Liver (tissue), 9 donors: ENCODE data around the gene SCN1B. TPM values are rescaled to one million over a fixed set of nuclear protein-coding genes. Genes with fewer than 3 reads are reported as not detected.

Experiments
- DNase-seq: peaks from one replicate; pipeline ENCODE4 v3.0.0-alpha.2; 2017; ENCODE audit warnings: low spot score
- H3K27ac ChIP-seq, 2 donors: one replicate each; pipeline ENCODE4 v1.7.0; 2013; ENCODE audit warnings: inconsistent platforms in 2 of 2, low read length in 2 of 2, control low read depth in 1 of 2, low read depth in 1 of 2, mild to moderate bottlenecking in 1 of 2
- H3K27me3 ChIP-seq, 4 donors: one replicate each; pipeline versions ENCODE4 v1.6.1 to v1.7.0; 2013; ENCODE audit warnings: low read length in 3 of 4, inconsistent platforms in 1 of 4, mild to moderate bottlenecking in 1 of 4, moderate library complexity in 1 of 4; ENCODE audit not compliant: control insufficient read depth in 4 of 4, insufficient read depth in 4 of 4
- H3K36me3 ChIP-seq, 4 donors: one replicate each; pipeline versions ENCODE4 v1.6.1 to v1.7.0; 2013; ENCODE audit warnings: low read length in 3 of 4, mild to moderate bottlenecking in 3 of 4, low read depth in 1 of 4, moderate library complexity in 1 of 4; ENCODE audit not compliant: control insufficient read depth in 4 of 4, insufficient read depth in 3 of 4
- H3K4me1 ChIP-seq, 4 donors: one replicate each; pipeline versions ENCODE4 v1.6.1 to v1.7.0; 2013; ENCODE audit warnings: low read length in 3 of 4, mild to moderate bottlenecking in 3 of 4, moderate library complexity in 1 of 4; ENCODE audit not compliant: control insufficient read depth in 4 of 4, insufficient read depth in 4 of 4
- H3K4me3 ChIP-seq, 3 donors: one replicate each; pipeline versions ENCODE4 v1.6.1 to v1.7.0; 2013; ENCODE audit warnings: low read length in 3 of 3, control low read depth in 1 of 3, low read depth in 1 of 3, mild to moderate bottlenecking in 1 of 3
- H3K9ac ChIP-seq, 2 donors: one replicate each; pipeline ENCODE4 v1.7.0; 2013; ENCODE audit warnings: low read length in 2 of 2, mild to moderate bottlenecking in 2 of 2, moderate library complexity in 2 of 2, control low read depth in 1 of 2, low read depth in 1 of 2
- H3K9me3 ChIP-seq, 4 donors: one replicate each; pipeline versions ENCODE4 v1.6.1 to v1.7.0; 2013; ENCODE audit warnings: low read length in 3 of 4; ENCODE audit not compliant: control insufficient read depth in 4 of 4
- ATF3 ChIP-seq: IDR thresholded peaks from 2 replicates; pipeline ENCODE4 v1.6.1; 2016; ENCODE audit warnings: antibody characterized with exemption
- CTCF ChIP-seq: fragments of 150-350 bp; IDR thresholded peaks from 2 replicates; pipeline ENCODE4 v1.5.1; 2017; ENCODE audit warnings: improper control_type of control experiment, low read depth, low read length; ENCODE audit not compliant: missing input control
- EGR1 ChIP-seq, 2 donors: IDR thresholded peaks; 2 replicates each; pipeline ENCODE4 v1.6.1; 2016 to 2018; ENCODE audit warnings: antibody characterized with exemption in 2 of 2, low read depth in 2 of 2
- FOXA1 ChIP-seq: IDR thresholded peaks from 2 replicates; pipeline ENCODE4 v1.6.1; 2016; ENCODE audit warnings: antibody characterized with exemption
- GABPA ChIP-seq, 2 donors: IDR thresholded peaks in 1 of 2; conservative IDR thresholded peaks in 1 of 2; 2 replicates each; pipeline ENCODE4 v1.6.1; 2016; ENCODE audit warnings: antibody characterized with exemption in 2 of 2, mild to moderate bottlenecking in 1 of 2, moderate library complexity in 1 of 2
- HNF4A ChIP-seq, 2 donors: conservative IDR thresholded peaks; 2 replicates each; pipeline ENCODE4 v1.6.1; 2016; ENCODE audit warnings: antibody characterized with exemption in 2 of 2, mild to moderate bottlenecking in 2 of 2
- JUND ChIP-seq, 2 donors: IDR thresholded peaks; 2 replicates each; pipeline ENCODE4 v1.6.1; 2016; ENCODE audit warnings: antibody characterized with exemption in 2 of 2
- RAD21 ChIP-seq, 2 donors: IDR thresholded peaks; 2 replicates each; pipeline ENCODE4 v1.6.1; 2016; ENCODE audit warnings: antibody characterized with exemption in 2 of 2, mild to moderate bottlenecking in 2 of 2
- REST ChIP-seq: IDR thresholded peaks from 2 replicates; pipeline ENCODE4 v1.6.1; 2016; ENCODE audit warnings: antibody characterized with exemption, mild to moderate bottlenecking
- RXRA ChIP-seq, 2 donors: IDR thresholded peaks; 2 replicates each; pipeline ENCODE4 v1.6.1; 2017 to 2018; ENCODE audit warnings: antibody characterized with exemption in 2 of 2, mild to moderate bottlenecking in 1 of 2
- SP1 ChIP-seq: IDR thresholded peaks from 2 replicates; pipeline ENCODE4 v1.6.1; 2018; ENCODE audit warnings: antibody characterized with exemption, mild to moderate bottlenecking
- TAF1 ChIP-seq: conservative IDR thresholded peaks from 2 replicates; pipeline ENCODE4 v1.6.1; 2016; ENCODE audit warnings: antibody characterized with exemption, mild to moderate bottlenecking
- YY1 ChIP-seq: IDR thresholded peaks from 2 replicates; pipeline ENCODE4 v1.6.1; 2016; ENCODE audit warnings: antibody characterized with exemption, mild to moderate bottlenecking
- ZBTB33 ChIP-seq: IDR thresholded peaks from 2 replicates; pipeline ENCODE4 v1.6.1; 2016; ENCODE audit warnings: antibody characterized with exemption
- WGBS: extraction: QIAGEN DNeasy Blood & Tissue Kit; methylation state at CpG from one replicate; pipeline ENCODE4 v1.1.7; 2013; 5-methylcytosine and 5-hydroxymethylcytosine counted together
- polyA plus RNA-seq, 2 donors: library from polyadenylated mRNA; stranded (reverse) in 1 of 2; unstranded in 1 of 2; fragments of 200-250 nt in 1 of 2; fragments of >200 nt in 1 of 2; fragmentation: Nextera tagmentation in 1 of 2; extraction: Ambion mirVana in 1 of 2; gene quantifications; one replicate each; pipeline versions ENCODE4 v1.2.1 to v1.2.3, GENCODE V29; 2013 to 2015
- total RNA-seq, 2 donors: library from RNA; depleted of rRNA; stranded (reverse); fragments of >200 nt; gene quantifications; one replicate each; pipeline ENCODE4 v1.2.3, GENCODE V29; 2014
- donor health status: healthy.
- donor health status: healthy.
- donor health status: healthy.
- donor health status: healthy.
- donor health status: healthy.

SCN1B gene
- total and polyA plus RNA-seq, 4 donors, result 1.6 to 5.8 (median 3.4) TPM

GRCh38 chr19:35076657-35077056 lies 46.4 kb downstream of the SCN1B start:
- H3K4me3 ChIP-seq, result no peak overlapping the region
- no peak overlapping the region for H3K9ac ChIP-seq
- no peaks in the 10 kb centered on the region for H3K27me3 ChIP-seq
- H3K27ac ChIP-seq, result no peak overlapping the region
- H3K36me3 ChIP-seq, result no peaks in the 10 kb centered on the region
- H3K4me1 ChIP-seq, result peaks cover 8 to 16% (median 15%) of the 10 kb centered on the region in 4 donors
- WGBS, result 82% methylated on average over 8 of the region's 8 CpGs
- TF ChIP-seq CTCF, result no peak
- no peak for TF ChIP-seq YY1
- TF ChIP-seq HNF4A (conservative IDR thresholded peaks at IDR 0.05), result no peak
- no peak for TF ChIP-seq RAD21 (IDR thresholded peaks at IDR 0.05)
- TF ChIP-seq GABPA (IDR thresholded peaks at IDR 0.05 in 1 of 2, conservative IDR thresholded peaks at IDR 0.05 in 1 of 2), result no peak
- TF ChIP-seq TAF1, result no peak
- no peak for TF ChIP-seq JUND (IDR thresholded peaks at IDR 0.05)
- no peak for TF ChIP-seq REST
- TF ChIP-seq SP1, result no peak
- DNase-seq, result no peak
- no peaks in the 10 kb centered on the region for H3K9me3 ChIP-seq

- WGBS, result 93% methylated on average over 17 of the region's 17 CpGs
- no peak for DNase-seq
- Histone ChIP-seq H3K4me1 (peaks cover 8 to 17% (median 17%) of the 10 kb centered on the region in 4 donors), H3K4me3 (no peak overlapping the region), H3K9me3 (no peaks in the 10 kb centered on the region), H3K9ac (no peak overlapping the region), H3K36me3 (no peaks in the 10 kb centered on the region), H3K27ac (no peak overlapping the region), H3K27me3 (no peaks in the 10 kb centered on the region)
- TF ChIP-seq RAD21 (IDR thresholded peaks at IDR 0.05), result no peak
- TF ChIP-seq ZBTB33, result no peak
- TF ChIP-seq EGR1 (IDR thresholded peaks at IDR 0.05; ENCODE audit: low read depth in 2 of 2), result no peak
- TF ChIP-seq TAF1, result no peak
- TF ChIP-seq ATF3, result no peak
- no peak for TF ChIP-seq REST
- no peak for TF ChIP-seq GABPA (IDR thresholded peaks at IDR 0.05 in 1 of 2, conservative IDR thresholded peaks at IDR 0.05 in 1 of 2)
- TF ChIP-seq CTCF, result no peak
- no peak for TF ChIP-seq YY1
- no peak for TF ChIP-seq FOXA1
- TF ChIP-seq RXRA (IDR thresholded peaks at IDR 0.05), result no peak
These were observed 47.3 kb downstream of the SCN1B start for GRCh38 chr19:35077411-35078223.
